ENCODE data around the gene UNK.

UNK gene

DNA sequence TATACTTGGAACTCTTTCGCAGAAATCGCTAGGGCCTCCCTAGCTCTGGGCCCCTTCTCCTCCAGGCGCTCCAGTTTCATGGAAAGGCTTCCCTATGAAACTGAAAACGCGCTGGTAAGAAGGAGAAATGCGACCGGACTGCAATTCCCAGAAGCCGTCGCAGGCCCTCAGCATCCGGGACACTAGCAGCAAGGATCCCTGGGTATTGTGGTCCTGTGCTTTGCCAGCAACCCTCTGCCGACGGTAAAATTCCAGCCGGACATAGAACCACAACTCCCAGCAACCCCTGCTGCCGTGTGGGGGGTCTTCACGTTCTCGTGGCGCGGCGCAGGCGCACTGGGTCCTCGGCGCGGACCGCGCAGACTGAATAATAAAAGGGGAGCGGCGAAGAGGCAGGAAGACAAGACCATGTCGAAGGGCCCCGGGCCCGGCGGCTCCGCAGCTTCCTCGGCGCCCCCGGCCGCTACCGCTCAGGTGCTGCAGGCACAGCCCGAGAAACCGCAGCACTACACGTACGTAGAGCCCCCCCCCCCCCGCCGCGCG is at the start of gene UNK:
Gene UNK, plus strand, starts transcription at position 334 of the 543 bp plus-strand sequence. Its CDS starts 75 bp downstream, at position 409.
- DNase-seq, result peak; percentile 99

DNA sequence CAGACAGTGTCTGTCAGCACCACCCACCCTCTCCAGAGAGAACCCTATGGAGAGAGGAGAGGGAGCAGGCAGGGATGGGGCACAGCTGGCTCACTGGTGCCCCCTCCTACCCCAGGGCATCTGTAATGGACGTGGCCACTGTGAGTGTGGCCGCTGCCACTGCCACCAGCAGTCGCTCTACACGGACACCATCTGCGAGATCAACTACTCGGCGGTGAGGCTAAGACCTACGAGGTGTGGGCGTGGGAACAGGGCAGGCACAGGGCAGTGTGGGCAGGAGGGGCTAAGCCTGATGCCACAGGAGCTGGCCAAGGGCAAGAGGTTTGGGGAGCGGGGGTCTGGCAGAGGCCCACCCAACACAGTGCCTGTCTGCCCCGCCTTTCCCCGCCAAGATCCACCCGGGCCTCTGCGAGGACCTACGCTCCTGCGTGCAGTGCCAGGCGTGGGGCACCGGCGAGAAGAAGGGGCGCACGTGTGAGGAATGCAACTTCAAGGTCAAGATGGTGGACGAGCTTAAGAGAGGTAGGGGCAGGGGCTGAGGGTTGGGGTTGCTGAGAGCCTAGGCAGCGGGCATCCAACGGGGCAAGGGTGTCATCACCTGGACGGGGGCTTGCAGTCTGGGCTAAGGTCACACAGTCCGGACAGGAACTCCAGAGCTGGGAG is 48.3 kb upstream of the UNK start:
- DNase-seq, result no peak

GRCh38 chr17:75737133-75737962 is 47.3 kb upstream of the UNK start:
- no peak for DNase-seq

DNA sequence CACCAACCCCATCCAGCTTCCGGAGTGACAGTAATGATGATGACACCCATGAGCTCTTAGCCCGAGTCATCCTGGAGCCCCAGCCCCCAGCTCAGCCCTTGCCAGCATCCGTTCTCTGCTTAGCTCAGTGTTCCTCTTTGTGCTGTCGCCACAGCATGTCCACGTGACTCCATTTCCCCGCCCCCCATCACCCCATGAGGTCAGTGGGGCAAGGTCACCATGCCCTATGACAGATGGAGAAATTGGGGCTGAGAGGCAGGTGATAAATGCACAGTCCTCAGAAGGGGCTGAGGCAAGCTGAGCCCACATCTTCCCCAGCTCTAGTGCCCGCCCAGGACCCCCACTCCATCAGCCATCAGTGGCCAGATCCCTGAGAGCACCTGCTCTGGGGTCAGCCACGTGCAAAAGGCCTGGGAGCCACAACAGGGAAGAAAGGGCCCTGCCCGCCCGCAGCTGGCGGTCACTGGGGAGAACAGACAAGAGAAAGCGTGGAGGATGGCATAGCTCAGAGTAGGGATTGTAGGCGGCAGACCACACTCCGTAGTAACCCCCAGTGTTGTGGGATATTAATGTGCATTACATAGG is 46.3 kb upstream of the UNK start:
- peak; percentile 17 for DNase-seq

DNA sequence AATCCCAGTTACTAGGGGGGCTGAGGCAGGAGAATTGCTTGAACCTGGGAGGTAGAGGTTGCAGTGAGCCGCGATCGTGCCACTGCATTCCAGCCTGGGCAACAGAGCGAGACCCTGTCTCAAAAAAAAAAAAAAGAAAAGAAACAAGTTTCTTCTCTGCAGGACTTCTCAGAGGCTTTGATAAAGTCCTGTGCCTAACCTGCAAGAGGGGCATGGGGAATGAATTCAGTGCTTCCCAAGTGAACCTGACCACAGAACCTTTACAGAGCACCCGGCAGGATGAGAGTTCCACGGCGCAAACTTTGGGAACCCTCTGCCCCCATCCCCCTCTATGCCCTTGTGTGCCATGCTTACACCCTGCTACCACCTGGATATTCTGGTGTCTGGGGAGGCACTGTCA is 45.4 kb upstream of the UNK start:
- DNase-seq, result no peak

GRCh38 chr17:75739801-75740200 is 44.8 kb upstream of the UNK start:
- no peak for DNase-seq

- DNase-seq, result no peak
Observed at GRCh38 chr17:75740215-75740614, 44.4 kb upstream of the UNK start.

DNA sequence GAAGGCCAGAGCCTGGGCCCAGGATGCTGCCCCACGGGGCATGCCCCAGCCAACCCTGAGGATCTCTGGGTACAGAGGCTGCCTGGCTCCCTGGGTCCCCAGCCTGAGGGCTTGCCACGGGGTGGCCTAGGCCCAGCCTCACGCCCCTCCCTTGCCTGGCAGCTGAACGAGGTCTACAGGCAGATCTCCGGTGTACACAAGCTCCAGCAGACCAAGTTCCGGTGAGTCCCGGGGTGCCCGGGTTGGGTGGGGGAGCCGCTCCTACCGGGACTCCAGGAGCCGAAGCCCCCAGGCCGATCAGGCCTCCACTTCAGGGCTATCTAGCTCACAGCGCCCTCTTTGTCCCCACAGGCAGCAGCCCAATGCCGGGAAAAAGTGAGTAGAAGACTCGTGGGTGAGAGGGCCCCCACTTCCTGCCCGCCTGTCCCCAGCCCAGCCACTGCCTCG is 44.0 kb upstream of the UNK start:
- DNase-seq, result no peak

DNA sequence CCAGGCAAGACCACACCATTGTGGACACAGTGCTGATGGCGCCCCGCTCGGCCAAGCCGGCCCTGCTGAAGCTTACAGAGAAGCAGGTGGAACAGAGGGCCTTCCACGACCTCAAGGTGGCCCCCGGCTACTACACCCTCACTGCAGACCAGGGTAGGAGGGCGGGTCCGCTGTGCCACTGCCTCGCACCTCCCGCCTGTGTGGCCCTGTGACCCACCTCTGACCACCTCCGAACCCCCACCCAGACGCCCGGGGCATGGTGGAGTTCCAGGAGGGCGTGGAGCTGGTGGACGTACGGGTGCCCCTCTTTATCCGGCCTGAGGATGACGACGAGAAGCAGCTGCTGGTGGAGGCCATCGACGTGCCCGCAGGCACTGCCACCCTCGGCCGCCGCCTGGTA is 42.3 kb upstream of the UNK start:
- DNase-seq, result no peak

DNA sequence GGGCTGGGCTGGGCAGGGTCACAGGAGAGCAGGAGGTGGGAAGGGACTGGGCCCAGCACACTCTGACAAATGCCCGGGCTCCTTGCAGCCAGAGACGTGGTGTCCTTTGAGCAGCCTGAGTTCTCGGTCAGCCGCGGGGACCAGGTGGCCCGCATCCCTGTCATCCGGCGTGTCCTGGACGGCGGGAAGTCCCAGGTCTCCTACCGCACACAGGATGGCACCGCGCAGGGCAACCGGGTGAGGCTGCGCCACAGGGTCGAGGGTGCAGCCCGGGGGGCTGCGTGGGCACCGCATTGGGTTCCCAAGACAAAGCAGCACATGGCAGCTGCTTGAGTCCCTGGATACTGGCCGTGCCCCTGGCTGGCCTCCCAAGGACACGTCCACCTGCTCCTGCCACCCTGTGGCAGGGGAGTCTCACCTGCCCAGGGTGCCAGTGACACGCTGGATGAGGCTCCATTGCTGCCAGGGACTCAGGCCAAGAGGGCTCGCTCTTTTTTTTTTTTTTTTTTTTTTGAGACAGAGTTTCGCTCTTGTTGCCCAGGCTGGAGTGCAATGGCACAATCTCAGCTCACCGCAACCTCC is 40.9 kb upstream of the UNK start:
- no peak for DNase-seq

- DNase-seq, result no peak
Observed at GRCh38 chr17:75748706-75749105, 35.9 kb upstream of the UNK start.

DNA sequence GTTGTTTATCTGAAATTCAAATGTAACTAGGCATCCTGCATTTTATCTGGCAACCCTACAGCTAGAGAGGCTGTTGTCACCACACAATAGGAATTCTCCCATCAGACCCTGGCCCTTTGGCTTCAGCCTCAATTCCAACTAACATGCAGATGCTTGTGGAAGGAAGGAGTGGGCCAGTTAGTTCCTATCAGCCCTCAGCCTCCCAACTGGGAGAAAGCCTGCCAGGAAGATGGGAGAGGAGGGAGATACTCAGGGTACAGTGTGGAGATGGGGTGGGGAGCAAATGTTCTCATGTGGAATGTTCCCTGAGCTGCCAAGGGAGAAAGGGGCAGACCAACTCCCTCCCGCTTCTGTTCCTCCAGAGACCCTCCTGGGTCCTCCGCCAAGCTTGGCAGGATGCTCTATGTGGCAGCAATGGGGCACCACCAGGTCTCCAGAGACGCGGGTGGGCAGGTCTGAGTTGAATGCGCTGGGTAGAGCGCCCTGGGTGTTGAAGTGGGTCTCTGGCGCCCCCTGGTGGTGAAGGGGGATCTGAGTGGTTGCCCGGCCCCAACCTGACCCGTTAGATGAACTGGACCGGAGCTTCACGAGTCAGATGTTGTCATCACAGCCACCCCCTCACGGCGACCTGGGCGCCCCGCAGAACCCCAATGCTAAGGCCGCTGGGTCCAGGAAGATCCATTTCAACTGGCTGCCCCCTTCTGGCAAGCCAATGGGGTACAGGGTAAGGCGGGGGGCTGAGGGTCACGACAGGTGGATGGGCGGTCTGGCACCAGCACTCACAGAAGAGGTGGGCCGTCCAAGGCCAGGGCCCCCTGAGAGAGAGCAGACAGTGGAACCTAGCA is 34.8 kb upstream of the UNK start:
- peak; percentile 55 for DNase-seq

GRCh38 chr17:75750661-75751423 is 33.8 kb upstream of the UNK start:
- DNase-seq, result no peak

DNA sequence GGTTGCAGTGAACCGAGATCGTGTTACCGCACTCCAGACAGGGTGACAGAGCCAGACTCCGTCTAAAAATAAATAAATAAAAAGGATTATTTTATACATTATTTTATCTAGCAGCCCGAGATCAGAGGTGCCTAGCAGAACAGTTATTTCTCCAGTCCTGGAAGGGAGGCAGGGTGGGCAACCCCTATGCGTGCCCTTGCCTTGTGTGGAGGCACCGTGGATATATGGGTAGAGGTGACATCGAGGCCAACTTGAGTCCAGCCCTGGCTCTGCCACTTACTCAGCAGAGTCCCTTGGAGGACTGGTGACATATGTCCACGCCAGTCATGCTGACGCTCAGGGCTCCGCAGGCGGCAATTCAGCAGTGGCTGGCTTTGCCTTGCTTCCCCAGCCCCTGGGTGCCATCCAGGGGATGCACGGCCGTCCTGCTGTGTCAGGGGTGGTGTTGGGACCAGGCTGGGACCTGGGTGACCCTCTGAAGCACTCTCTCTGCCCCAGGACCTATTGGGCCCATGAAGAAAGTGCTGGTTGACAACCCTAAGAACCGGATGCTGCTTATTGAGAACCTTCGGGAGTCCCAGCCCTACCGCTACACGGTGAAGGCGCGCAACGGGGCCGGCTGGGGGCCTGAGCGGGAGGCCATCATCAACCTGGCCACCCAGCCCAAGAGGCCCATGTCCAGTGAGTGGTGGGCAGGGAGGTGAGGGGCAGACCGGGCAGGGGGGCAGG is 32.8 kb upstream of the UNK start:
- no peak for DNase-seq

- DNase-seq, result no peak
Observed at GRCh38 chr17:75752405-75752709, 32.2 kb upstream of the UNK start.

DNA sequence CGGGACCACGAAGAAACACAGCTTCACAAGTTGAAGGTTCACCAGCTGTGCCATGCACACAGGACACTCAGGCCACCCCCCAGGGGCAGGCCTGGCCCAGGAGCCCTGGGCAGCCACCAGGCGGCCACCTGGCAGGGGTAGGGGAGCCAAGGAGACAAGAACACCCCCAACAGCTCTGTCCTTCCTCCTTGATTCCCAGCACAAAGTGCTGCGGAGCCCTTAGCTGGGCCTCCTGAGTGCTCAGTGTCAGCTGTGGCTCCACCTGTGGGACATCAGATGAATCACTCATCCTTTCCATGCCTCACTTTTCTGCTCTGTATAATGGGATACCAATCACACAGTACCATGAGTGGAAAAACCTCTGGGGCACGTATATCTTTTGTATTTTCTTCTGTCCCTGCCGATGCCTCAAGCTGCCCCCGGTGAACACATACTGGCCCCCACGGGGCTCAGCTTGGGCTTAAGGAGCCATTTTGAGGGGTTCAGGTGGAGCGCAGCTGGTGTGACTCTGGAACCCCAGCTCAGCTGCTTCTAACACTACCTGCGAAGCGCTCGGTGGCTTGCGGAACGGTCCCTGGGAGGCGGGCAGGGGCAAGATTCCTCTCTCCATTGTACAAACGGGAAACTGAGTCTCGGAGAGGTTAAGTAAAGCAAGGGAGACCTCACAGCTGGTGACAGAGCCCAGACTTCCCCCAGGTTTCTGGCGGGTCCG is 31.6 kb upstream of the UNK start:
- no peak for DNase-seq

GRCh38 chr17:75753514-75754377 is 30.9 kb upstream of the UNK start:
- DNase-seq, result peak; percentile 71

DNA sequence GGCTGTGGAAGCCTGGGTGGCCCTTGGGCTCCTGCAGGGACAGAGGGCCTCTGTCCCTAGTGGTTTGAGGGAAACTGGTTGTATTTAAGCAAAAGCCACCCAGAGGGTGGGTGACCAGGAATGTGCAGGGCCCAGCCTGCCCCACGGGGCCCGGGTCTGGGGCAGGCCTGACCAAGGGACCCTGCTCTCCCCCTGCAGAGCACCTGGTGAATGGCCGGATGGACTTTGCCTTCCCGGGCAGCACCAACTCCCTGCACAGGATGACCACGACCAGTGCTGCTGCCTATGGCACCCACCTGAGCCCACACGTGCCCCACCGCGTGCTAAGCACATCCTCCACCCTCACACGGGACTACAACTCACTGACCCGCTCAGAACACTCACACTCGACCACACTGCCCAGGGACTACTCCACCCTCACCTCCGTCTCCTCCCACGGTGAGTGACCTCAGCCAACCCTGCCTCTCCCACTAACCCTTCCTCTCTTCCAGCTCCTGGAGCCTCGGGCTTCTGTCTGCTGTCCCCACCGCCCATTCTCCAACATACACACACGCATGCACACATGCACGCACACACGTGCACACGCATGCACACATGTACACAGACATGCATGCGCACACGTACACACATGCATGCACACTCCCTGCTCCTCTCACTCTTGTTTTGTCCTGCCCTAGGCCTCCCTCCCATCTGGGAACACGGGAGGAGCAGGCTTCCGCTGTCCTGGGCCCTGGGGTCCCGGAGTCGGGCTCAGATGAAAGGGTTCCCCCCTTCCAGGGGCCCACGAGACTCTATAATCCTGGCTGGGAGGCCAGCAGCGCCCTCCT is 30.0 kb upstream of the UNK start:
- no peak for DNase-seq

Measured in HCEC 1CT (cell line).